HG02763 (cell line): ENCODE data around the gene BABAM2.
"Not testable (repeated sequence)": the region's sequence is repeated elsewhere in the genome, so short reads cannot be mapped to it uniquely, and the experiment has no call there.

Source experiments
- ATAC-seq: cut with Tn5 transposase; IDR thresholded peaks from one replicate; pipeline ENCODE4 v1.9.1; 2021; ENCODE audit warnings: mild to moderate bottlenecking, moderate library complexity; ENCODE audit not compliant: unreplicated experiment

The BABAM2 gene

GRCh38 chr2:28018474-28018873, 127.9 kb downstream of the BABAM2 start:
- not testable (repeated sequence) for ATAC-seq

DNA sequence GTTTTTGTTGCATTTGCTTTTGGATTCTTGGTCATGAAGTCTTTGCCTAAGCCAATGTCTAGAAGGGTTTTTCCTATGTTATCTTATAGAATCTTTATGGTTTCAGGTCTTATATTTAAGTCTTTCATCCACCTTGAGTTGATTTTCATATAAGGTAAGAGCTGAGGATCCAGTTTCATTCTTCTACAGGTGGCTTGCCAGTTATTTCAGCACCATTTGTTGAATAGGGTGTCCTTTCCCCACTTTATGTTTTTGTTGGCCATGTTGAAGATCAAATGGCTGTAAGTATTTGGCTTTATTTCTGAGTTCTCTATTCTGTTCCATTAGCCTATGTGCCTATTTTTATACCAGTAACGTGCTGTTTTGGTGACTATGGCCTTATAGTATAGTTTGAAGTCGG, 129.0 kb downstream of the BABAM2 start:
- ATAC-seq, result not testable (repeated sequence)

- no peak for ATAC-seq
Measured at GRCh38 chr2:28021898-28022297, 131.4 kb downstream of the BABAM2 start.

GRCh38 chr2:28025123-28025522, 134.6 kb downstream of the BABAM2 start:
- ATAC-seq, result no peak

DNA sequence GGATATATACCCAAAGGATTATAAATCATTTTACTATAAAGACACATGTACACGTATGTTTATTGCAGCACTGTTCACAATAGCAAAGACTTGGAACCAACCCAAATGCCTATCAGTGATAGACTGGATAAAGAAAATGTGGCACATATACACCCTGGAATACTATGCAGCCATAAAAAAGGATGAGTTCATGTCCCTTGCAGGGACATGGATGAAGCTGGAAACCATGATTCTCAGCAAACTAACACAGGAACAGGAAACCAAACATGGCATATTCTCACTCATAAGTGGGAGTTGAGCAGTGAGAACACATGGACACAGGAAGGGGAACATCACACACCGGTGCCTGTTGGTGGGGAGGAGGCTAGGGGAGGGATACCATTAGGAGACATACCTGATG, 135.7 kb downstream of the BABAM2 start:
- not testable (repeated sequence) for ATAC-seq

- ATAC-seq, result no peak
Measured at GRCh38 chr2:28028025-28028424, 137.5 kb downstream of the BABAM2 start.

DNA sequence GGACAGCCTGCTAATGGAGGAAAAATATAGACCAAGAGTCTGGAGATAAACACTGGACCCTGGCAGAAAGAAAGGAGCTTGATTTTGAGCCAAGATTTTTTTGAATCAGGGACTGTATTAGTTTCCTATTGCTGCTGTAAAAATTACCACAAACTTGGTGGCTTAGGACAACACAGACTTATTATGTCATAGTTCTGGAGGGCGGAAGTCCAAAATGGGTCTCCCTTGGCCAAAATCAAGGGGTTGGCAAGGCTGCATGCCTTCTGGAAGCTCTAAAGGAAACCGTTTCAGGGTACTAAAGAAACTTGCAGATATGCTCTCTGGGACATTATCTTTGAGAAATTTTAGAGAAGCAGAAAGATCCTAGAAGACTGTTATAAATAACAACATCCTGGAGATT, 140.1 kb downstream of the BABAM2 start:
- ATAC-seq, result no peak

- no peak for ATAC-seq
Measured at GRCh38 chr2:28032816-28033215, 142.3 kb downstream of the BABAM2 start.

DNA sequence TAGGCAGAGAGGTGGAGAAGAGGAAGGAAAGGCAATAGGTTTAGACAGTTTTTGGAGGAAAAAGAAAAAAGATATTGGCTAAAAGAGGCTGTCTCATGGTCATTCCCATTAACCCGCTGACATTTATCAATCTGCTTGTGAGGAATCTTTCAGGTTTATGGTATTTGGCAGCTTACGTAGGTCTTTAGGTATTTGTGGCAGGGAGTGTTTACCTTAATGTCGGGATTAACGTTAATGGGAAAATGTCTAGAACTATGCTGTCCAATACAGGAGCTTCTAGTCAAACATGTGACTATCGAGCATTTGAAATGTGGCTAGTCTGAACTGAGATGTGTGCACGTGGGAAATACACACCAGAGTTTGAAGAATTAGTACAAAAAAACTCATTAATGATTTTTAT, 144.2 kb downstream of the BABAM2 start:
- ATAC-seq, result no peak

DNA sequence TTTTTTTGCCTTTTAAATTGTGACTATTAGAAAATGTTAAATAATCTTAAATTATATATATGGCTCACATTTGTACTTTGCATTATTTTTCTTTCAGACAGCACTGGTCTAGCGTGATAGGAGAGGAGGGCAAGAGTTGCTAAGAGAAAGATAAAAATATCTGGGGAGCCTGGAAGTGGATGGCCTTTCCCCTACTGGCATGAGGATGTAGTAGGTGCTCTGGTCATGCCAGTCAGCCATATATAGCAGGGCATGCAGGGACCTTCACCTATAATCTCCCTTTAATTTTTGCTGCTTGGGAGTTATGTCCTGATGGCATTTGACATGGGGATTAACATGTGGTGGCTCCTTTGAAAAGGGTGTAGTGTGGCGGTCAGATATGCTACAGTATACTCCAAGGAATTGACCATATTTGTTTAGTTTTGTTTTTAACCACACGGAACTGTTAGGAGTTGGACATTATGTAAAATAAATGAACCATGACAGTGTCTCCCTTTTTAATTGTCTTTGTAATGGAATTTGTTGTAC, 144.7 kb downstream of the BABAM2 start:
- no peak for ATAC-seq

DNA sequence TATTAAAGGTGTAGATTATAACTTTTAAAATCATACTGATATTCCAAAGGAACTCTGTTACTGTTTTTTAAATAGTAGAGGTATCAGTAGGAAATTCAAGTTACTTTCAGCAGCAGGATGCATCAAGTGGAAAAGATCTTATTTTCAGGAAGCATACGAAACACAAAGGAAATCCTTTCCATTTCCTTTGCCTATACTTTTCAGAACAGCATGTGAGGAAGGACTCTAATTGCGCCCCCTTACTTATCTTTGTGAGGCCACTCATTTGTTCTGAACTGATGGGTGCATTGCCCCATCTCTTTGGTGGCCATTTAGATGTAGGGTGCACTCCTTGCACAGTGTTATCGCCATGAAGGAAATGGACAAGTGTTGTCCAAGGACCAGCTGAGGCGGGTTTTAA, 145.3 kb downstream of the BABAM2 start:
- ATAC-seq, result no peak

GRCh38 chr2:28036307-28036706, 145.8 kb downstream of the BABAM2 start:
- no peak for ATAC-seq

DNA sequence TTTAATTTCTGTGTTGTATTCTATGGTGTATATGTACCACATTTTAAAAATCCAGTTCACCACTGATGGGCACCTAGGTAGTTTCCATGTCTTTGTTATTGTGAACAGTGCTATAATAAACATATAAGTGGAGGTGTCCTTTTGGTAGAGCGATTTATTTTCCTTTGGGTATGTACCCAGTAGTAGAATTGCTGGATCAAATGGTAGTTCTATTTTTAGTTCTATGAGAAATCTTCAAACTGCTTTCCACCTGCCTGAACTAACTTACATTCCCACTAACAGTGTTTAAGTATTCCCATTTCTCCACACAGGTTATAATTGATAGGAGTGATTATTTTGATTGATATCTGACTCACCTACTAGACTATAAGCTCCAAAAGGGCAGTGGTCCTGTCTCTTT, 148.2 kb downstream of the BABAM2 start:
- no peak for ATAC-seq

- ATAC-seq, result no peak
Measured at GRCh38 chr2:28045676-28046351, 155.3 kb downstream of the BABAM2 start.

DNA sequence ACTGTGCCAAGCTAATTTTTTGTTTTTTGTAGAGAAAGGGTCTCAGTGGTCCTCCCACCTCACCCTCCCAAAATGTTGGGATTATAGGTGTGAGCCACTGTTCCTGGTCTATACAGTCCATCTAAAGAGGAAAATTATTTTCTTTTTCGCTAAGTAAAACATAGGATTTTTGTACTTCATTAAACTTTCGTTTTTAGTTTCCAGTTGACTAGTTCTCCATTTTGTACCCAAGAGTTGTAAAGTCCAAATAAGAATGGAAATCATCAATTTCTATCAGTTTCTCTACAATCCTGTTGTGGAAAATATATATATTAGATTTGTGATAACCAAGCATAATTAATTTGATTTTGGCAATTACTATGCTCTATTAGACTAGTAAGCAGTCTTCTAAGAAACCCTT, 156.4 kb downstream of the BABAM2 start:
- ATAC-seq, result no peak

GRCh38 chr2:28047681-28048080, 157.2 kb downstream of the BABAM2 start:
- ATAC-seq, result no peak

- ATAC-seq, result no peak
Measured at GRCh38 chr2:28048341-28048740, 157.8 kb downstream of the BABAM2 start.

DNA sequence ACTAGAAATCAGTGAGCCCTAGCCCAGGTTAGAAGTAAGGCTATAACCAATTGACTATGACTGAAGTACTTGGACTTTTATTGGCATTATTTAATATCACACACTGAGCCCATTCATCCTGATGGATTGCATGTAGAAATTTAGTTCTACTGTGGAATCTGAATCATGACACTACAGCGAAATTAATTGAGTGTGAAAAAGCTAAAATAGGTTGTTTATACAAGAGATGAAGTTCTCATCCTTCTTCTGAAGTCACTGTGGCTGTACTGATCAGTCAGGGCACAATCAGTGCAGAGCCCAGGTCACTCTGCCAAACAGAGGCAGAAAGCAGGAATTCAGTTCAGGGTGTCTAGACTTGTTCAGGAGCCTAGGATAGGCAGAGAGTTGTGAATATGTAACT, 158.9 kb downstream of the BABAM2 start:
- ATAC-seq, result no peak

DNA sequence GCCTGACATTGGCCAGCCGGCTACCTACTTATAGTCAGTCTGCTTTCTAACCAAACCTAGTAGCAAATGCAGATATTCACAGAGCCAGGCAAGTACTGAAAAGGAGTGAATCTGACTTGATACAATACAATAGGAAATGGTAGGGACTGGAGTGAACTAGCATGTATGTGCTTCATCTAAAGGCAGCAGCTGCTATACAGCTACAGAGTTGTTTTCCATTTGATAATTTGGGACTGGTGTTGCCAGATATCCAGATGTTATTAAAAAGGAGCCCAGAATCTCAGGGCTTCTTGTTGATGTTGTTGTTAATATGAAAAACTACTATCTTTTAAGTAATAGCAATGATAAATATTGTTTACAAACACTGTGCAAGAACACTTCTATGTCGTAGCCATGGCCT, 159.4 kb downstream of the BABAM2 start:
- ATAC-seq, result no peak

DNA sequence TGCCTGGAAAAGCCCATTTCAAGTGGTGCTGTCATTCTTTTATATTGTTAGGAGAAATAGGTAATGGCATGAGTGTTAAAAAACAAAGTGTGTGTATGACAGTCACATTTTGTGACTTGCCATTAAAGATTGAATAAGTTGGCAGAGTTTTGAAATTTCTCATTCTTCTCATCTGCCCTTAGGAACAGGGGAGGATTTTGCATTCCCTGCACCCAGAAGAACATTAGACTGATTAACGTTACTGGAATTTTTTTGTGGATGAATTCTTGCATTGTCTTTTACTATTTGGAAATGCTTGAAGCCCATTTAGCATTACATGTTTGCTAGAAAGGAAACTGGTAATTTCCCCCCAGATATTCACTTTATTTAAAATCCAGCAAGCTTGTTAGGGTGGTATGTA, 162.2 kb downstream of the BABAM2 start:
- ATAC-seq, result no peak

- no peak for ATAC-seq
Measured at GRCh38 chr2:28053597-28053996, 163.1 kb downstream of the BABAM2 start.

- no peak for ATAC-seq
Measured at GRCh38 chr2:28054916-28055315, 164.4 kb downstream of the BABAM2 start.

GRCh38 chr2:28055325-28055970, 164.9 kb downstream of the BABAM2 start:
- ATAC-seq, result no peak
